CD8-positive, alpha-beta memory T cell (primary cell): Measurements from ENCODE around the gene LMTK2. TPM values are rescaled to one million over a fixed set of nuclear protein-coding genes. Genes with fewer than 3 reads are reported as not detected.

ENCODE experiments used
- polyA plus RNA-seq: library from polyadenylated mRNA; unstranded; fragments of 300-500 nt; fragmentation: Illumina TruSeq; gene quantifications from one replicate; pipeline ENCODE4 v1.2.3, GENCODE V29; 2021
- total RNA-seq, 2 experiments: library from RNA; stranded (reverse); gene quantifications; one replicate each; pipeline ENCODE4 v1.2.3, GENCODE V29; 2021

Gene LMTK2
- total and polyA plus RNA-seq, 3 experiments from 2014 or later = 4.6 to 17.1 (median 16.0) TPM

Other genes with a start within 250 kb of the LMTK2 start
- 100 to 1,000 TPM in 1 of 2 experiments, 10 to 100 TPM in 1; 94.9 to 104 TPM for gene ASNS, start 234.5 kb upstream of the LMTK2 start, total RNA-seq
- 13.0 TPM for gene ASNS, start 234.5 kb upstream of the LMTK2 start, polyA plus RNA-seq
- gene OCM2, start 116.7 kb upstream of the LMTK2 start, total RNA-seq = not detected
- gene OCM2, start 116.7 kb upstream of the LMTK2 start, polyA plus RNA-seq = not detected
- gene BHLHA15, start 104.6 kb downstream of the LMTK2 start, total RNA-seq = not detected
- gene BHLHA15, start 104.6 kb downstream of the LMTK2 start, polyA plus RNA-seq = not detected
- 10 to 100 TPM; 33.7 to 34.2 TPM for gene TECPR1, start 145.4 kb downstream of the LMTK2 start, total RNA-seq
- 22.7 TPM for gene TECPR1, start 145.4 kb downstream of the LMTK2 start, polyA plus RNA-seq
- gene BRI3, start 174.8 kb downstream of the LMTK2 start, total RNA-seq = 10 to 100 TPM; 58.4 to 65.0 TPM
- 15.4 TPM for gene BRI3, start 174.8 kb downstream of the LMTK2 start, polyA plus RNA-seq